NT2/D1 (cell line): ENCODE measurements around the gene RAB9A.

Source experiments
- SUZ12 ChIP-seq: IDR thresholded peaks from 2 replicates; pipeline ENCODE4 v1.6.1; 2011; ENCODE audit not compliant: insufficient read length, insufficient read depth; ENCODE audit errors: extremely low read depth
- YY1 ChIP-seq: IDR thresholded peaks from 2 replicates; pipeline ENCODE4 v1.6.1; 2011; ENCODE audit not compliant: insufficient read length, insufficient read depth
- ZNF274 ChIP-seq: IDR thresholded peaks from 2 replicates; pipeline ENCODE4 v1.6.1; 2011; ENCODE audit warnings: mild to moderate bottlenecking, low read depth, low read length

DNA sequence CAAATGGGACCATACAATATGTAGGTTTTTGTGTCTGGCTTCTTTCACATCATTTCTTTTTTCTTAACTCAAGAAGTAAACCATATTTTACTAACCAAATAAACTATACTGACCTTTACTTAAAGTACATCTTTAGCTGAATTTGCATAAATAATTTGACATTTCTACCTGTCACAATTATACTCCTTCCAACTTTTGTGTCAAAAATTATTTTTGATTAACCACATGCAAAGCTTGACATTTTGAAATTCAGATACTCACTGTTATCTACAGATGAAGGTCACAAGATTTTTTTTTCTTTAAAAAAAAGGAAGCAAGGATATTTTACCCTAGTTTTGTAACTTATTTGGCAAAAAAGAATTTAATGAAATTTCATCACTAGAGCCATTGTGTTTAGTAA lies 12.0 kb upstream of the RAB9A start:
- TF ChIP-seq YY1 (no peak), ZNF274 (no peak), SUZ12 (no peak)
